K562 (cell line): ENCODE data around the gene CHD8. TPM values are rescaled to one million over a fixed set of nuclear protein-coding genes. Genes with fewer than 3 reads are reported as not detected.

Experiments used
- ATF1 ChIP-seq, 2 experiments: fragments of 450-650 bp in 1 of 2; IDR thresholded peaks; 2 replicates each; pipeline ENCODE4 v1.6.1; 2016; ENCODE audit warnings: missing compliant biosample characterization in 1 of 2, missing genetic modification characterization in 1 of 2
- CC2D1A ChIP-seq: fragments of 450-650 bp; IDR thresholded peaks from 2 replicates; pipeline ENCODE4 v1.6.1; 2017; ENCODE audit warnings: mild to moderate bottlenecking
- CREM ChIP-seq: IDR thresholded peaks from 2 replicates; pipeline ENCODE4 v1.6.1; 2014; ENCODE audit warnings: antibody characterized with exemption, low read depth
- ETV1 ChIP-seq: fragments of 450-650 bp; conservative IDR thresholded peaks from 2 replicates; pipeline ENCODE4 v1.6.1; 2016; ENCODE audit warnings: missing genetic modification characterization, control low read depth, low read depth, missing compliant biosample characterization
- ETV6 ChIP-seq, 3 experiments: fragments of 150-350 bp in 1 of 3; sonication (generic) in 1 of 3; formaldehyde crosslinking in 1 of 3; IDR thresholded peaks; 2 replicates each; pipeline versions ENCODE4 v1.6.1 to v1.8.0; 2014 to 2022; ENCODE audit warnings: borderline replicate concordance in 2 of 3, low read depth in 2 of 3, antibody characterized with exemption in 1 of 3, low read length in 1 of 3, mild to moderate bottlenecking in 1 of 3, missing genetic modification reagents in 1 of 3
- GTF2B ChIP-seq: IDR thresholded peaks from 2 replicates; pipeline ENCODE4 v1.6.1; 2011; ENCODE audit not compliant: insufficient read length; ENCODE audit errors: extremely low read depth
- MAX ChIP-seq: sonication (generic); formaldehyde crosslinking; IDR thresholded peaks from 2 replicates; pipeline ENCODE4 v1.9.0; 2022; ENCODE audit warnings: mild to moderate bottlenecking, missing genetic modification reagents
- MCM2 ChIP-seq: fragments of 450-650 bp; IDR thresholded peaks from 2 replicates; pipeline ENCODE4 v1.6.1; 2017; ENCODE audit warnings: low read depth, mild to moderate bottlenecking
- MNT ChIP-seq, 2 experiments: fragments of 450-650 bp; conservative IDR thresholded peaks; 2 replicates each; pipeline ENCODE4 v1.6.1; 2017; ENCODE audit warnings: mild to moderate bottlenecking in 2 of 2, moderate library complexity in 2 of 2
- SRSF9 ChIP-seq: fragments of 200-400 bp; formaldehyde crosslinking; IDR thresholded peaks from 2 replicates; pipeline ENCODE4 v1.6.1; 2017; ENCODE audit warnings: low read depth, low read length, borderline replicate concordance
- ZBTB40 ChIP-seq, 2 experiments: fragments of 450-650 bp in 1 of 2; sonication (generic) in 1 of 2; formaldehyde crosslinking in 1 of 2; IDR thresholded peaks; 2 replicates each; pipeline versions ENCODE4 v1.7.1 to v1.9.0; 2016 to 2022; ENCODE audit warnings: inconsistent platforms in 1 of 2, mild to moderate bottlenecking in 1 of 2, missing genetic modification reagents in 1 of 2
- ZNF24 ChIP-seq: fragments of 450-650 bp; IDR thresholded peaks from 2 replicates; pipeline ENCODE4 v1.6.1; 2016
- polyA plus RNA-seq, 8 experiments: library from polyadenylated mRNA; depleted of rRNA in 4 of 8; stranded (reverse) in 5 of 8; unstranded in 3 of 8; fragments of >200 nt; fragmentation: Nextera tagmentation in 2 of 8; fragmentation: Illumina TruSeq in 1 of 8; extraction: Ambion mirVana in 2 of 8; extraction: Trizol in 1 of 8; gene quantifications; 2 replicates each; pipeline versions ENCODE4 v1.2.1 to v1.2.3, GENCODE V29; 2011 to 2014; ENCODE audit warnings: inconsistent platforms in 1 of 8, missing spikeins in 1 of 8
- total RNA-seq, 7 experiments: library from RNA; depleted of rRNA in 6 of 7; stranded (reverse); fragments of >200 nt in 6 of 7; fragmentation: Illumina TruSeq in 2 of 7; extraction: Trizol in 2 of 7; gene quantifications; 2 replicates each; pipeline versions ENCODE4 v1.2.1 to v1.2.3, GENCODE V29; 2011 to 2021; ENCODE audit warnings: low replicate concordance in 1 of 7

CHD8 gene
- total and polyA plus RNA-seq, 9 of the 15 experiments (the other 6 are each of a cell fraction or from before 2014, with no cell fraction given) = 11.1 to 51.2 (median 32.8) TPM

GRCh38 chr14:21455912-21456667 lies at the start of gene CHD8 (continued):
- TF ChIP-seq ETV1 (tag) = peak; percentile 62
- TF ChIP-seq ETV6 (IDR thresholded peaks at IDR 0.05; ENCODE audit: borderline replicate concordance in 1 of 2, low read depth in 2 of 2, low read length in 1 of 2) = no peak
- TF ChIP-seq ETV6 (CRISPR knock-in tag; IDR thresholded peaks at IDR 0.05; ENCODE audit: borderline replicate concordance) = no peak
- TF ChIP-seq ZBTB40 (IDR thresholded peaks at IDR 0.05) = peak; percentile 74
- no peak for TF ChIP-seq ZBTB40 (CRISPR knock-in tag; IDR thresholded peaks at IDR 0.05)
- no peak for TF ChIP-seq ZNF24
- TF ChIP-seq ATF1 (CRISPR knock-in tag; IDR thresholded peaks at IDR 0.05) = no peak
- TF ChIP-seq ATF1 (tag; IDR thresholded peaks at IDR 0.05) = peak; percentile 75
- TF ChIP-seq MCM2 = no peak
- TF ChIP-seq SRSF9 = no peak
- 0 out of 2 replicates have a peak, but pooled peaks have one; percentile 48 for TF ChIP-seq CC2D1A
- TF ChIP-seq MAX (CRISPR knock-in tag) = peak; percentile 41; the same call in 1 of the 2 replicates
- peak; percentile 56 to 73 for TF ChIP-seq MNT (conservative IDR thresholded peaks at IDR 0.05)
- TF ChIP-seq CREM = peak; percentile 35
- peak; percentile 70 for TF ChIP-seq GTF2B
